NCI-H510A (cell line): Measurements from ENCODE around the gene MRPL20.
"Not testable (repeated sequence)": the region's sequence is repeated elsewhere in the genome, so short reads cannot be mapped to it uniquely, and the experiment has no call there.

Experiments used
- DNase-seq: peaks from one replicate; lab custom pipeline; 2025; lab: John Stamatoyannopoulos, UW

MRPL20 gene

DNA sequence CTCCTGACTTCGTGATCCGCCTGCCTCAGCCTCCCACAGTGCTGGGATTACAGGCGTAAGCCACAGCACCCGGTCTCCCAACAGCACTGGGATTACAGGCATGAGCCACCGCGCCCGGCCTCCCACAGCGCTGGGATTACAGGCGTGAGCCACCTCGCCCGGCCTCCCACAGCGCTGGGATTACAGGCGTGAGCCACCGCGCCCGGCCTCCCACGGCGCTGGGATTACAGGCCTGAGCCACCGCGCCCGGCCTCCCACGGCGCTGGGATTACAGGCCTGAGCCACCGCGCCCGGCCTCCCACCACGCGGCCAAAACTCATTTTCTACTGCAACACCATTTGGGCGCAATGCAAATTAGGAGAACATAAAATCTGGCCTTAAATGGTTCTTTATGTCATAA is 21.8 kb downstream of the MRPL20 start:
- not testable (repeated sequence) for DNase-seq

GRCh38 chr1:1381294-1381693 is 25.8 kb downstream of the MRPL20 start:
- DNase-seq: no peak

GRCh38 chr1:1380860-1381259 is 26.2 kb downstream of the MRPL20 start:
- no peak for DNase-seq

- no peak for DNase-seq
Observed at GRCh38 chr1:1377540-1378205, 29.4 kb downstream of the MRPL20 start.

GRCh38 chr1:1376551-1377226 is 30.4 kb downstream of the MRPL20 start:
- no peak for DNase-seq

DNA sequence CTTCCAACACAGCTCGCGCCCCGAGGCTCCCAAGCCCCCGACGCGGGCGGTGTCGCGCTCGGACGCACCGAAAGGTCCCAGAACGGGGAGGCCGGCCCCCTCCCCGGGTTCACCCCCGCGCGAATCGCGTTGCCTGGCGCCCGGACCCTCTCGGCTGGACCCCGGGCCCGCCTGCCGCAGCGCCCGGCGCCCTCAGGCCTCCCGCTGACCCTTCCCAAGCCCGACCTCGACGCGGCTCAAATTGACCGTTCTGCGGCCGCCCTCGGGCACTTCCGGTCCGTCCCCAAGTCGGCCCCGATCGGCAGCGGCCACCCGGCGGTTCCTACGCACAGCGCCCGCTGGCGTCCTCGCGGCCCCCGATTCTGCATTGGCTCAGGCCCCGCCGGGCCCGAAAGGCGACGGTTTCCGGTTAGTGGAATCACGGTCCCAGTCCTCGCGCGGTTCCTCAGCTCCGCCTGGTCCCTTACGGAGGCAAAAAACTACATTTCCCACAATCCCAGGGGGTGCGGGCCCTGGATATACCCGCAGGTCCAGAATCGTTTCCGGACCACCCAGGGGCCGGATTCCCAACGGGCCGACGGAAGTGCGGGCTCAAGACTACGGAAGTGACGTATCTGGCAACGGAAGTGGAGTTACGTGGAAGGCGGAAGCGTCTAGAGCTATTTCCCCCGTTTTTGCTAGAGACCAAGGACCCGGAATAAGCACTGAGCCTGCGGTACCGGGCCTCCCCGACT is 32.0 kb downstream of the MRPL20 start, which contains the start of gene AURKAIP1:
Gene AURKAIP1 (minus strand): TSS at position 279 of the 734 bp plus-strand sequence. CDS start 451 bp downstream, outside the sequence.
- peak; percentile 100 for DNase-seq

- no peak for DNase-seq
Observed at GRCh38 chr1:1374589-1374928, 32.5 kb downstream of the MRPL20 start.

- no peak for DNase-seq
Observed at GRCh38 chr1:1373815-1374588, 33.1 kb downstream of the MRPL20 start.

- DNase-seq: no peak
Observed at GRCh38 chr1:1373051-1373814, 33.9 kb downstream of the MRPL20 start.

DNA sequence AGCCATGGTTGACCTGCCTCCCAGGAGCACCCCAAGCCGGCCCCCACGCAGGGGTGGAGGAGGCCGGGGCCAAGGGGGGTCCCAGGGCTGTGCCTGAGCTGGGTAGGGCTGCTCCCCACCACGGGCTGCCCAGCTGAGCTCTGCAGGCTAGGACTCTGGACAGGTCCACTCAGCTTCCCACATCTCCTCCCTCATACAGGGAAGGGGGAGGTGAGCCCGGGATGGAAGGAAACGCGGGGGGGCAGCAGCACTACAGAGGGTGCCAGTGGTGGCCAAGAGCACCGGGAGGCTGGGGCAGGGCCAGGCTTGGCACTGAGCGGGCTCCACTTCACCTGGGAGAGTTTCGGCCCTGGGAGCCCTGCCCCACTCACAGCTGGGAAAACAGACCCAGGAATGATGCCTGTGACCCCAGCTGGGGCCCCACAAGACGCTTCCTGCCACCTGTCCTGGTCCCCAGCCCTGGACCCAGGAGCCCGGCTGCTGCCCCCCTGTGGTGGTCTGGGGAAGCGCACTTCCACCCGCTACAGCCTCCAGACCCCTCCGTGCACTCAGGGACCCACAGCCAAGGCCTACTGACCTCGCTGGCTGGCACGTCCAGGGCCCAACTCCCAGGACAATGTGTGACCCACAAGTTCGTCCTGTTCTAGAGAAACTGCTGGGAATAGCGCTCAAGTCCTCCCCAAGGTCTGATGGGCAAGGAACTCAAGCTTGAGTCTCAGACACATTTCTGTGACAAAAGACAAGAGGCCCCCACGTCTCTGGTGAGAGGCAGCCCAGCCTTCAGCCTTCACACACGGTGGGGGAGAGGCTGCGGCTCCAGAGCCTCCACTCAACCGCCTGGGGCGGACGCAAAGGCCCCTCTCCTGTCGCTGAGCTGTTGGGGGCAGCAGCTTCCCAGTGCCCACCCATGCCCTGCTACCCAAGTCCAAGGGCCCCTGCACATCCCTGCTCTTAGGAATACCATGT is 35.1 kb downstream of the MRPL20 start:
- DNase-seq: peak; percentile 82

DNA sequence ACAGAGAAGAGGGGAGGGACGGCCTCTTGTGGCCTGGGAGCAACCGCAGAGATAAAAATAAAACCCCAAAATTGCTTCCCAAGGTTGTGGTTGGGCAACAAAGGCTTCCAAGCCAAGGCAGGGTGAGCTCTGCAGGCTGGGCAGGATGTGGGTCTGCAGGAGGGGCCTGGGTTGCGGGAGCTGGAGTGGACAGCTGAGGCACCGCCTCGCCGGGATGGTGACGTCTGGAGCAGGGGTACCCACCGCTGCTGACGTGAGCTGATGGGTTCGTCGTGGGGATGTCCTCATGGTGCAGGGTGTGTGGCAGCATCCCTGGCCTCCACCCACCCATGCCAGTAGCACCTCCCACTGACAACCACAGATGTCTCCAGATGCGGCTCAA is 35.7 kb downstream of the MRPL20 start:
- DNase-seq: no peak

GRCh38 chr1:1370771-1371300 is 36.3 kb downstream of the MRPL20 start:
- no peak for DNase-seq

- not testable (repeated sequence) for DNase-seq
Observed at GRCh38 chr1:1370094-1370493, 37.0 kb downstream of the MRPL20 start.

DNA sequence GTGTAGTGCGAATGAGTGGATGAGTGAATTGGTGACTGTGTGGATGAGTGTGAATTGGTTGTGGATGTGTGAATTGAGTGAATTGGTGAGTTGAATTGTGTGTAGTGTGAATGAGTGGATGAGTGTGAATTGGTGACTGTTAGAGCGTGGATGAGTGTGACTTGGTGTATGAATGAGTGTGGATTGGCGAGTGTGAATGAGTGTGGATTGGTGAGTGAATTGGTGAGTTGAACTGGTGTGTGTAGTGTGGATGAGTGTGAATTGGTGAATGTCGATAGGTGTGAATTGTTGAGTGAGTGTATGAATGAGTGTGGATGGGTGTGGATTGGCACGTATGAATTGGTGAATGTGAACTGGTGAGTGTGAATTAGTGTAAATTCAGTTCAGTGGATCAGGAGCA is 39.8 kb downstream of the MRPL20 start:
- no peak for DNase-seq

GRCh38 chr1:1366699-1367066 is 40.4 kb downstream of the MRPL20 start:
- DNase-seq: no peak

DNA sequence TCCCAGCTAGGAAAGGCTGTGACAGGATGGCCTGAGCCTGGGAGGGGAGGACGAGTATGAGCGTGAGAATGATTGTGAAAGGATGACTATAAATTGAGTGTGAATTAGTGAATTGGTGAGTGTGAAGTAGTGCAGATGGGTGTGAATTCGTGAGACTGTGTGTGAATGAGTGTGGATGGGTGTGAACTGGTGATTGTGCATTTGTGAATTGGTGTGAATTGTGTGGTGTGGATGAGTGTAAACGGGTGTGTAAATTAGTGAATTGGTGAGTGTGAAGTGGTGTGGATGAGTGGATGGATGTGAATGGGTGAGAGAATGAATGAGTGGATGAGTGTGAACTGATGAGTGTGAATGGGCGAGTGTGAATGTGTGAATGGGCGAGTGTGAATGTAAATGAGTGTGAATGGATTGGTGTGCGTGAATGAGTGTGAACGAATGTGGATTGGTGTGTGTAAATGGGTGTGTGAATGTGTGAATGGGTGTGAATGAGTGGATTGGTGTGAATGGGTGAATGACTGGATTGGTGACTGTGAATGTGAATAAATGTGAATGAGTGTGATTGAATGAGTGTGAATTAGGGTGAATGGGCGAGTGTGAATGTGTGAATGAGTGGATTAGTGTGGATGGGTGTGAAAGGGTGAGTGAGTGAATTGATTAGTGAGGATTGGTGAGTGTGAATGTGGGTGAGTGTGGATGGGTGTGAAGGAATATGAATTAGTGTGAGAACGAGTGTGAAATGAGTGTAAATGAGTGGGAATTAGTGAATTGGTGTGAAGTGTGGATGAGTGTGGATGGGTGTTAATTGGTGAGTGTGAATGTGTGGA is 41.0 kb downstream of the MRPL20 start:
- no peak for DNase-seq

DNA sequence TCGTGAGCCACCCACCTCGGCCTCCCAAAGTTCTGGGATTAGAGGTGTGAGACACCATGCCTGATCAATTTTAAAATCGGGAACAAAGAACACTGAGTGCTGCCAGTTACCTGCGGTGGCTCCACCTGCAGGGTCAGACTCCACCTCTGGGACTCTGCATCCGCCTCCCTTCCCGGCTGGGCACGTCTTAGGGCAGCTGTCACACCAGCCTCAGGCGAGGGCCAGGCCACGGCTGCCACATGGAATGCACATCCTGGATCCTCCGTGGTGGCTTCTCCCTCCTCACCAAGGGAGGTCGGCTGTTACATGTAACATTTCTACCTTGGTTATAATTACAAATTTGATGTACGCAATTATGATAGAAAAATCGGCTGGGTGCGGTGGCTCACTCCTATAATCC is 42.8 kb downstream of the MRPL20 start:
- no peak for DNase-seq

- DNase-seq: peak; percentile 81
Observed at GRCh38 chr1:1361982-1362423, 45.1 kb downstream of the MRPL20 start.
